HG03378 (cell line): ENCODE results near the gene NEO1.

Source experiments
- ATAC-seq: cut with Tn5 transposase; IDR thresholded peaks from one replicate; pipeline ENCODE4 v1.9.1; 2021; ENCODE audit warnings: mild to moderate bottlenecking, moderate library complexity; ENCODE audit not compliant: unreplicated experiment

NEO1 gene

DNA sequence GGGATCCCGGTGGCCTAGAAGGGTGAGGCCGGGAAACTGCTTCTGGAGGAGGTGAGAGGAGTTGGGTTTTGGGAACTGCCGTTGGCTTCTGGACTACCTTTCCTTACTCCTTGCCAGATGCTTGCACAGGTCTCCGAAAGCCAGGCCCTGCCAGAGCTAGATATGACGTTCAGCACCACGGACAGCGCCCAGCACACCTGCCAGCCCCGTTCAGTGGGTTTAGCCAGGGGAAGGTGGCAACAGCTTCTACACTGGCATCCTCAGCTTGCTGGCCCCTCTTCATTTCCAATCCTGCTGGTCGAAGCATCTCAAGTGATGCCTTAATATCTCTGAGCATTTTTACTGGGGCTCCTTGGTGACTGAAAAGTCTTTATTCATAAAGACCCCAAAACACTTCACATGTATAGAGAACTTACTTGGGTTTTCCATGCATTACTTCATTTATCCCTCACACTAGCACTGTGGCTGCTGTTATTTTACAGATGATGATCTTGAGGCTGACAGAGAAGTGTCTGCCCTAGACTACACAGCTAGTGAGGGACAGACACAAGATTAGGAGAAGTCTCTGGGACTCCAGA lies 294.6 kb downstream of the NEO1 start:
- no peak for ATAC-seq

DNA sequence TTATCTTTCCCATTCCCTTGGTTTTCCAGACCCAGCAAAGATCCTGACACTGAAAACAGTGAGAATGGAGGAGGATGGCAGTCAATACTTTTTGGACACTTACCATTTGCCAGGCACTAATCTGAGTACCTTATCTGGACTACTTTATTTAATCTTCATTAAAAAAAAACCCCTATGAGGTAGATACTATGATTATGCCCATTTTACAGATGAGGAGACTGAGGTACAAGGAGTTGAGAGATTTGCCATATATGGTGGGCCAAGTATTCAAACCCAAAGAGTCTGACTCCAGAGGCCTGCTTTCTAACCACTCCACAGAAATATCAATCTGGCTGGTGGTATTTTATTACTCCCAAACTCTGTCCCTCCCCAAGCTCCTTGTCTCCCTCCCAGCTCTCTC lies 296.9 kb downstream of the NEO1 start:
- no peak for ATAC-seq

DNA sequence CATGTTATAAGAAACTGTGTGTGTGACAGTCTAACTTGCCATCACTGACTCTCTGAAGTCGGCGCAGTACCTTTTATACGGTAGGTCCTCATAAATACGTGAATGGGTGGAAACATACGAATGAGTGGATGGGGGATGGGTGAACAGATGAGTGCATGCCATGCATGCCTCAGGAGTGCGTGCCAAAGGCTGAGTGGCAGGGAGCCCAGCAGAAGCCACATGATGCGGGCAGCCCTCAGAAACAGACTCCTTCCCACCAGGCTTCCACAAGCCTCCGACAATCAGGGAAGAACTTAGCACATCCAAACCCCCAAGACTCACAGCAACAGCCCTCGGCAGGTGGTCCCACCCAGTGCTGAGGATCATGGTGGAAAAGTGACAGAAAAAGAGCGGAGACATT lies 299.8 kb downstream of the NEO1 start:
- ATAC-seq: no peak

DNA sequence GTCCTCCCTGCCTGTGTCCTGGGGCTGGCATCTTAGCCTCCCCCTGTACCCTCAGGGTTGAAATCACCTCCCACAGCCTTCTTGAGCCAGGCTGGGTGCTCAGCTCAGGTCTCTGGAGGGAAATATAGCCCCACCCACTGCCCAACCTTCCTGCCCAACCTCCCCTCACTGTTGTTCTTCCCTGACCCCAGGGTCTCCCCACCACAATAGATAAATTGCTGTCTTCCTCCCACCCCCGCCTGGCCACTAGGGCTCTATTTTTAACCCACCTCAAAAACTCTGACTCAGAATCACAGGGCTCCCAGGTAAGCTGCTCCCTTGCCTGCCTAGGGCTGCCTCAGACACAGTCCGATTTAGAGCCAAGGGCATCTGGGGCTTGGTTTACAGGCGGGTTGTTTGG lies 301.5 kb downstream of the NEO1 start:
- ATAC-seq: no peak

DNA sequence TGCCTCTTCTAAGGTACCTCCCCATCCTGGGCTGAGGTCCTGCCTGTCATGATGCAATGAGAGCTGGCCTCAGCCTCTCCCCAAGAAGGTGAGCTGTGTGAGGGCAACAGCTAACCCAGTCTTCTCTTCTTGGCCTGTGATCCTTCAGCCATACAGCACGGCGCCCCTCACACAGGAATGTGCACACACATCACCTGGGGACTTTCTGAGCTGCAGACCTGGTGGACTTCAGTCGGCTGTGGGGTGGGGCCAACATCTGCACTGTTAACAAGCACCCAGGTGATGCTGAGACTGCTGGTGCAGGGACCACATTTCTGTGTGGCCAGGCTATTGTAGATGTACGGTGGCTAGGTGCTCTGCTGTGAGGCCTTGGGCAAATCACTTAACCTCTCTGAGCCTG lies 302.0 kb downstream of the NEO1 start:
- no peak for ATAC-seq
